ENCODE measurements around the gene CAMK1. TPM values are rescaled to one million over a fixed set of nuclear protein-coding genes. Genes with fewer than 3 reads are reported as not detected.

Gene CAMK1
- total and polyA plus RNA-seq, 4 donors, result 13.8 to 20.1 (median 16.7) TPM

- Histone ChIP-seq H3K36me3 (ENCODE audit: control insufficient read depth in 4 of 4, insufficient read depth in 3 of 4, low read depth in 1 of 4, low read length in 3 of 4) (peaks cover 7 to 42% (median 30%) of the 10 kb centered on the region in 4 donors), H3K27me3 (ENCODE audit: control insufficient read depth in 4 of 4, insufficient read depth in 4 of 4, low read length in 3 of 4) (no peaks in the 10 kb centered on the region)
Measured at GRCh38 chr3:9762871-9763270, 6.9 kb downstream of the CAMK1 start.

More at GRCh38 chr3:9762871-9763270, 6.9 kb downstream of the CAMK1 start:
- H3K4me1 ChIP-seq (ENCODE audit: control insufficient read depth in 4 of 4, insufficient read depth in 4 of 4, low read length in 3 of 4), result no peaks in the 10 kb centered on the region
- H3K9ac ChIP-seq (ENCODE audit: low read depth in 1 of 2, low read length in 2 of 2), result no peak overlapping the region
- no peak for DNase-seq (ENCODE audit: low spot score)
- H3K4me3 ChIP-seq (ENCODE audit: low read depth in 1 of 3, low read length in 3 of 3), result no peak overlapping the region
- 95% methylated on average over 8 of the region's 8 CpGs for WGBS
- TF ChIP-seq ZBTB33 (IDR thresholded peaks at IDR 0.05) (no peak), JUND (IDR thresholded peaks at IDR 0.05) (no peak), SP1 (IDR thresholded peaks at IDR 0.05) (no peak), GABPA (IDR thresholded peaks at IDR 0.05 in 1 of 2, conservative IDR thresholded peaks at IDR 0.05 in 1 of 2) (no peak), CTCF (IDR thresholded peaks at IDR 0.05; ENCODE audit: low read depth, low read length, missing input control) (no peak), MAX (IDR thresholded peaks at IDR 0.05) (no peak), RAD21 (IDR thresholded peaks at IDR 0.05) (no peak), FOXA1 (IDR thresholded peaks at IDR 0.05) (no peak), FOXA2 (IDR thresholded peaks at IDR 0.05) (no peak), REST (IDR thresholded peaks at IDR 0.05) (no peak), TAF1 (conservative IDR thresholded peaks at IDR 0.05) (no peak), ATF3 (IDR thresholded peaks at IDR 0.05) (no peak), HNF4G (IDR thresholded peaks at IDR 0.05) (no peak), HNF4A (conservative IDR thresholded peaks at IDR 0.05) (no peak)
- H3K9me3 ChIP-seq (ENCODE audit: control insufficient read depth in 4 of 4, low read length in 3 of 4), result no peaks in the 10 kb centered on the region
- H3K27ac ChIP-seq (ENCODE audit: low read depth in 1 of 2, low read length in 2 of 2), result no peak overlapping the region

Measured in liver (tissue), 9 donors.